Nucleus accumbens (tissue), 56 donors: ENCODE measurements around the gene ERVH48-1.
"Not testable (repeated sequence)": the region's sequence is repeated elsewhere in the genome, so short reads cannot be mapped to it uniquely, and the experiment has no call there.

ENCODE experiments used
- DNase-seq, 56 donors: peaks; one replicate each; lab custom pipeline; 2025; lab: John Stamatoyannopoulos, UW

ERVH48-1 gene

DNA sequence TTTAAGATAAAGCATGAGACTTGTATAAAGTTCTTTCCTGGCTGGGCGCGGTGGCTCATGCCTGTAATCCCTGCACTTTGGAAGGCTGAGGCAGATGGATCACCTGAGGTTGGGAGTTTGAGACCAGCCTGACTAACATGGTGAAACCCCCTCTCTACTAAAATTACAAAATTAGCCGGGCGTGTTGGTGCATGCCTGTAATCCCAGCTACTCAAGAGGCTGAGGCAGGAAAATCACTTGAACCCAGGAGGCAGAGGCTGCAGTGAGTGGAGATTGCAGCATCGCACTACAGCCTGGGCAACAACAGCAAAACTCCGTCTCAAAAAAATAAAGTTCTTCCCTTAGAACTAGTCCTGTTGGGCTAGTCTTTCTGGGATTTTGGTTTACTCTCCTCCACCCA lies 13.5 kb downstream of the ERVH48-1 start:
- not testable (repeated sequence) for DNase-seq

DNA sequence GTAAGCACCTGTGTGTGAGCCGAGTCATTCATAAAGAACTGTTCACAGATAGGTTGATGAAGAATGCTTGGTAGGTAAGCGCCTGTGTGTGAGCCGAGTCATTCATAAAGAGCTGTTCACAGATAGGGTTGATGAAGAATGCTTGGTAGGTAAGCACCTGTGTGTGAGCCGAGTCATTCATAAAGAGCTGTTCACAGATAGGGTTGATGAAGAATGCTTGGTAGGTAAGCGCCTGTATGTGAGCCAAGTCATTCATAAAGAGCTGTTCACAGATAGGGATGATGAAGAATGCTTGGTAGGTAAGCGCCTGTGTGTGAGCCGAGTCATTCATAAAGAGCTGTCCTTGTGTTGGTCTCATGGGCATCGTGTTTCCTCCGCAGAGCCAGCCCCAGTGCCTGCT lies 16.9 kb downstream of the ERVH48-1 start:
- DNase-seq = not testable (repeated sequence)

DNA sequence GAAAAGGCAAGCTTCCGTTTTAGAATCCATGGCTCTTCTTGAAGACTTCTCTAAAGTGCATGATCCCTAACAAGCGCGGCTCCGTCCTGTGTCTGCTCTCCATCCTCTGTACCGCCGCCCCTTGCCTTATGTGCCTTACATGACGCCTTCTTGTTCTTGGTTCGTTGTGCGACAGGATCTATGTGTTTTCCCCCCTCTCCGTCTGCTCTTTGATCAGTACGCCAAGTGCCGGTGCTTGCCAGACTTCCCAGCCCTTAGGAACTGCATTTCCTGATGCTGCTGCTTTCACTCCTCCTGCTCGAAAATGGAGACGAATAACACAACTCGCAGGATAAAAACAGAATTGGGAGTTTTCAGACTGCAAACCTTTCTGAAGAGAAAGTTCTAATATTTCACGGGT lies 19.2 kb downstream of the ERVH48-1 start:
- DNase-seq = no peak

DNA sequence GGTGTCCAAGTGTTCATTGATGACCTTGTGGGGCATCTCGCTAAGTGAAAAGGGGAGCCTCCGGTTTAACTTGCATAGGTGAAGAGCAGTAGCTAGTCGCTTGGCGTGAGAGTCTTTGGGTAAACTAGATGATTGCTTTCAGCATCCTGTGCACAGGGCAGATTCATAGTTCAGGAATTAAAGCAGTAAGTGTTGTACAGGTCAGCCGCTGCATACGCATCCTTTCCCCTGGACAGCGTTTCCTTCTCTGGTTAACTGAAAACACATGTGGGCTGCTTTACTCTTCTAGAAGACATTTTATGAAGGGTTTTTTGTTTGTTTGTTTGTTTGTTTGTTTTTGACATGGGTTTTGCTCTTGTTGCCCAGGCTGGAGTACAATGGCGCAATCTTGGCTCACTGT lies 20.2 kb downstream of the ERVH48-1 start:
- DNase-seq = no peak

DNA sequence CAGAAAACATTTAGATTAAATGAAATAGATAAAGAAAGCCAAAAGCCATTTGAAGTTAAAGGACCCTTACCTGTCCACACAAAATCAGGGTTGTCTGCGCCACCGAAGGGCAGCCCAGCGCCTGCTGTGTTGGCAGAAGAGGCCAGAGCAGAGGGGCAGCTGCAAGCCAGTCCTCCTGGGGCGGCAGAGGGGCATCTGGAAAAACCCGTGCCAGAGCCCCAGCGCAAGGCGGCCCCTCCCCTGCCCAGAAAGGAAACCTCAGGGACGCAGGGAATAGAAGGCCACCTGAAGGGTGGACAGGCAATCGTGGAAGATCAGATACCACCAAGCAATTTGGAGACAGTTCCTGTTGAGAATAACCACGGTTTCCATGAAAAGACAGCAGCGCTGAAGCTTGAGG lies 21.6 kb downstream of the ERVH48-1 start:
- no peak for DNase-seq

DNA sequence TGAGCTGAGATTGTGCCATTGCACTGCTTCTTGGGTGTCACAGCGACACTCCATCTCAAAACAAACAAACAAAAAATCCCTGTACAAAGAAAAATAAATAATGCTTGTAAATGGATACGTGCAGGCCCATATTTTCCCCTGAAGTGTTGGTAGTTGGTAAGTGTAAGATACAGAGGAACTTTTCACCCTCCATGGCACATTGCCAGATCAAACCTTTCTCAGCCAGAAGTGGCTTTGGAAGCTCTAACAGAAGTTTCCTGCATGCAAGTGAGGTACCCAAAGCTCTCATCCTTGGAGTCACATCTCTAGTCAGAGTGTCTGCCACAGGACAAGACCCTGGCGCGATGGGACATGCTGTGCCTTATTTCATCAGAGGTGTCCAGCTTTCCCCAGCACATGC lies 25.0 kb downstream of the ERVH48-1 start:
- DNase-seq = no peak

DNA sequence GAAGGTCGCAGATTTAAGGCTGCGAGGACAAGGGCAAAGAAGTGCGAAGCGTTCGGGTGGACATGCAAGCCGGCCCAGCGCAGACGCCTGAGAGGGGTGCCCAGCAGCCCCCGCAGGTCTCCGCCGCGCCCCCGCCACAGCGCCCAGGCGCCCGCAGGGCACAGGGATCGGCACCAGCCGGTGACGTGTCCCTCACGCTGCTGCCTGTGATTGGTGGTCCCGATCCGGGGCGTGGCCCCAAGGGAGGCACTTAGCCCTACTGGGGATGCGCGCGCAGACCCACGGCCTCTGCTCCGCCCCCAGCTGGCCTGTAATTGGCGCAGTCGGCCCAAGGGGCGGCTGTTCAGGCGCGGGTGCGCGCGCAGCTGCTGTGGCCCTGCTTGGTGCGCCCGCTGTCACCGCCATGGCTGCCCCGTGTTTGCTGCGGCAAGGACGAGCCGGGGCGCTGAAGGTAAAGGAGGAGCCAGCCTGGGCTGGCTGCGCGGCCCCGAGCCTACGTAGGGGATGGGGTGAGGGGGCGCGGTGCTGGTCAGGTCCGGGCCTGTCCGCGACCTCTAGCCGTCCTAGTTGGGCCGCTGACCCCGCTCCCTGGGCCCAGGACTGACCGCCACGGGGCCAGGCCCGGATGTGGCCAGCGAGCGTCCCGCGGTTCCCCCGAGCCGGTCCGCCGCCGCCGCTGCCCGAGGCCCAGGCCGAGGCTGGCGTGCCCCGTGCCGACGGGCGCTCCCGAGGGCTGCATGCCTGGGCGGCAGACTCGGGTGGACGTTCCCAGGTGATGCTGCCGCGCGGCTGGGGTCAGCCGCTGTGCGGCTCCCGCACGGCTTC lies 32.3 kb downstream of the ERVH48-1 start, which contains the start of gene NDUFV3:
TSS of gene NDUFV3 (plus strand) at position 379 of the 825 bp plus-strand sequence. CDS start at position 404, 25 bp downstream.
- DNase-seq = peak; percentile 92 to 100 (median 99)

DNA sequence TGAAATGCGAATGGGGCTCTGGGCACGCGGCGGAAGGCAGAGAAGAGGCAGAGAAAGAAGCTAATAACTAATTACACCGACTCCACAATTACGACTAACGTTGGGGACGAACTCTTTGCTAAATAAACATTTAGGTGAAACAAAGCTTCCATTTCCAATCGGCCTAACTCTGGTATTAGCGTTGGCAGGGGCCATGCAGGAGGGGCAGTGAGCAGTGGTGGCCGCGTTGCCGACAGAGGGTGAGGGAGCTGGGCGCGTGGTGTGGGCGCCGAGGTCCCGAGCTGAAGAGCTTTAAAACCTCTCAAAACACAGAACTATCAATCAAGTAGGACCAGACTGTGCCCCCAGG lies 32.9 kb downstream of the ERVH48-1 start:
- peak in 5 of 56 donors; percentile 34 to 59 (median 46) for DNase-seq

DNA sequence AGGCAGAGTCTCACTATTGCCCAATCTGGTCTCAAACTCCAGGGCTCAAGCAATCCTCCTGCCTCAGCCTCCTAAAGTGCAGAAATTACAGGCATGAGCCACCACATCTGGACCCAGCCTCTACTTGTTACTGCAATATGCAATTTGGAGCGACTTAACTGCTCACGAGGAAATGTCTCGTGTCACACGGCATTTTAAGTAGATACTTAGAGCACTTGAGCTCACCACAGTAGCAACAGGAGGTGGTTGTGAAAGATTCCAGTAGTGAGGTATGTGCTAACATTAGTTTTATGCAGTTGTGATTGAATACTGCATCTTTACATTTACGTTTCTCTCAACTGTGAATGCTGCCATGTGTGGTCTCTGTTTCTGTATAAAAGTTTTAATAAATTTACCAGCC lies 38.1 kb downstream of the ERVH48-1 start:
- DNase-seq = no peak

DNA sequence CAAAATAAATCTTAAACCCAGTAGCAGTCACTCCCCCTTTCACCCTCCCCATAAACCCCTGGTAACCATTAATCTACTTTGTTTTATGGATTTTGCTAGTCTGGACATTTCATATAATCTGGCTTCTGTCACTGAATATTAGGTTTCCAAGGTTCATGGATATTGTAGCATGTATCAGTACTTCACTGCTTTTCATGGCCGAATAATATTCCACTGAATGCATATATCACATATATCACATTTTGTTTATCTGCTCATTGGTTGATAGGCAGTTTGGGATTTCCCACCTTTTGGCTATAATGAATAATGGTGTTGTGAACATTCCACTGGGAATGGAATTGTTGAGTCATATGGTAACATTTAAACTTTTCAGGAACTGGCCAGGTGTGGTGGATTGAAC lies 41.5 kb downstream of the ERVH48-1 start:
- DNase-seq = no peak

DNA sequence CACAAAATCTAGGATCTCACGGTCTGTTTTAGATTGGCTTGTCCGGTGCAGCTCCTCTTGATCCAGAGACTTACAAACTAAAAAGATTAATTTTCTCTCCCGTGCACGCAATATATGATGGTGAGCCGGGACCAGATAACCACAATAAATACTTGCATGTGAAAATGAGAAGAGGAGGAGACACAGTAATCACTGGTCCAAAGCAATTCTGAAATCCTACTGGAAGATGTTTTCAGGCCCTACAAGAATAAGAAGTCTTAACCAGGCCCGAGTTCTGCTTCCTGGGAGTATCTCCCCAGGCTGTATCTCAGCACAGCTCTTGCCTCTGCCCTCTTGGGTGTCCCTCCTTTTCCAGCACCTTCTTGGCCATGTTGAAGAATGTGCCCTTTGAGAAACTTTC lies 45.1 kb downstream of the ERVH48-1 start:
- DNase-seq = no peak

DNA sequence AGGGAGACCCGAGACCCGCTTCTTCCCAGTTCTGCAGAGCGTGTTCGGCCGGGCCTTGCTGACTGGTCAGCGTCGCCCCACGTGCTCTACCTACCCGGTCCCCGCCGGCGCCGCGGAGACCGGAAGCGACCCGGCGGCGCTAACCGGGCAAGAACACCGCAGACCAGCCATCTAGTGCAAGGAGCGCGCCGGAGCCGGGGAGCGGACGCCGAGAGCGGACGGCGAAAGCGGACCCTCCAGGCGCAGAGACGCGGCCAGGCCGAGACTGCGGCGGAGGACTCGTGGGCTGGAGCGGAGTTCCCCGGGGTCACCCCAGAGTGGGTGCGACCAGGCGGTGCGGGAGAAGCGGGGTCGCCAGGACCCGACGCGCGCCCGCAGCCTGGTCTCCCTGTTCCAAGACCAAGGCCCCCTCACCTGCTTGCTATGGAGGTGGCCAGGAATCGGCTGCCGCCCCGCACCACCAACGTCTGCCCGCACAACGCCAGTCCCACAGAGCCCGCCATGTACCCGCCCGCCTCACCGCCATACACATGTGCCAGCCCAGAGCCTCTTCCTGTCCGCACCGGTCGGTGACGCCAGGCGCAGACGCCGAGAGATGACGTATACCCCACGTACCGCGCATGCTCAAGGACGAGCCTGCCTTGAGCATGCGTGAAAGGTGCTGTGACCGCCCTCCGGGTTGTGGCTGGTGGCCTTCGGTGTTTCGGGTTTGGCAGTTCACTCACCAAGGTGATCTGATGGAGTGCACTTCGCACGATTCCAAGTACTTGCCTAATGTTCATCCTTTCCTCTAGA lies 46.2 kb downstream of the ERVH48-1 start, which contains the start of gene WDR4:
TSS of gene WDR4 (minus strand) at position 547 of the 795 bp plus-strand sequence. CDS start at position 503, 44 bp downstream.
- peak; percentile 57 to 98 (median 92) for DNase-seq

DNA sequence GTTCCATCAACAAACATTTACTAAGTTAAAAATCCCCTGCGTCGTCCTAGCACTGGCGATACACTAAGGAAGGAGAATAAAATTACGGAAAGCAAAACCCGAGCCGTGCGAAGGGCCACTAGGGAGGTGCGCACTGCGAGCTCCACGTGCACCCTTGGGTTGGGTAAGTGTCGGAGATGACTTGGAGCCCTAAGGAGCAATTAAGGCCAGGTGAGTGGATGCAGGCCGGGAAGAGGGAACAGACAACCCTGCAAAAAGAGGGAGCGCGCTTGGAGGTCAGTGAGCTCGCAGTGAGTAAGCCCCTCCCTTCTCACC lies 46.8 kb downstream of the ERVH48-1 start:
- DNase-seq = peak in 1 of 56 donors; percentile 38

DNA sequence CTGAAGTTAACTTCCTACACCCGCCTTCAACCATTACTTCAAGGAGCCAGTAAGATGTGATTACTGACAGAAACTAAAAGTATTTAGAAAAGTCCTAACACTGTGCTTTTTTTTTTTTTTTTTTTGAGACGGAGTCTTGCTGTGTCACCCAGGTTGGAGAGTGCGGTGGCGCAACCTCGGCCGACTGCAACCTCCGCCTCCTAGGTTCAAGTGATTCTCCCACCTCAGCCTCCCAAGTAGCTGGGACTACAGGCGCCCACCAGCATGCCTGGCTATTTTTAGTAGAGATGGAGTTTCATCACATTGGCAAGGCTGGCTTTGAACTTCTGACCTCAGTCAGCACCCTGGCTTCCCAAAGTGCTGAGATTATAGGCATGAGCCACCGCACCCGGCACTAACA lies 49.6 kb downstream of the ERVH48-1 start:
- DNase-seq = not testable (repeated sequence)

DNA sequence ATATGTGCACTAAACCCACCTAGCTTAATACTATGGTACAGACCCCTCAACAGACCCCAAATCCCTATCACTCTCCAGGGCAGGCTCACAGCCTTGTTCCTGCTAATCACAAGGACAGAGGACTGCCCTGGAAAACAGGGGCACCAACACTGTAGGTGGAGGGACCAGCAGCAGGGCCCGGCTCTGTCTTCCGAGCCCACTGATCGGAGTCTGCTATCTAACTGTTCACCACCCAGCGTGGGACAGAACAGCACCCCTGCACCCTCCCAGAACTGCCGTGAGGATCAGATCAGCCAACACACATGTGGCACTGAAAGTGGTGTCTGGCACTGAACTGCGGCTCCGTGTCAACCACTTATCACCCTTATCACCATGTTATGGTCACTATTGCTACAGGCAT lies 52.3 kb downstream of the ERVH48-1 start:
- no peak for DNase-seq

DNA sequence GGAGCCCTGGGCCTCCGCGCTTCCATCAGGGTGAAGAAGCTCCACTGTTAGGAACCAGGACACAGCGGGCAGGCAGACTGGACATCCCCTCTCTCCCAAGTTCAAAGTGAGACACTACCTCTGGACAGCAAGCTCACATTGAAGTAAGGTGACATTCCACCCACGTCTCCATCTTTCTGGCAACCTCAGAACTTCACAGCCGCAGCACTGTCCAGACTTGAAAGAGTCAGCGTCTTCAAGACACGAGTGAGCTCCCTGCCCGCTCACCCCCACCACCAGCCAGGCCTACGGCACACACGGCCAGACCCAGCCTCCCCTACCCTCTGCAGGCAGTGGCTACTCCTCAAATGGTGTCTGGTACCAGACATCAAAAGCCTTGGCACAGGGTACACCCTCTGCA lies 57.2 kb downstream of the ERVH48-1 start:
- no peak for DNase-seq
